PC-3 (cell line): ENCODE data around the gene GSTO2. TPM values are rescaled to one million over a fixed set of nuclear protein-coding genes. Genes with fewer than 3 reads are reported as not detected.

ENCODE experiments used
- ATAC-seq: fragments of 200-7000 bp; cut with Tn5 transposase; 2 replicates; pipeline ENCODE4 v1.9.1; 2020; ENCODE audit warnings: mild to moderate bottlenecking, moderate library complexity
- BruUV-seq: library from RNA; stranded (reverse); fragments of 400-500 nt; replicated peaks from 2 replicates; lab custom pipeline; 2021; lab: Mats Ljungman, UMichigan
- CTCF ChIA-PET: fragments of 300-600 bp; sonication (Branson Sonifier 250); formaldehyde crosslinking; loops from one replicate; lab custom pipeline; 2022; ENCODE audit warnings: antibody characterized with exemption; lab: Charles Lee
- POLR2A ChIA-PET: fragments of 300-600 bp; sonication (Branson Sonifier 250); formaldehyde crosslinking; loops from one replicate; lab custom pipeline; 2022; ENCODE audit warnings: antibody characterized with exemption; ENCODE audit not compliant: unreplicated experiment; lab: Charles Lee
- DNase-seq: peaks from one replicate; pipeline ENCODE4 v3.0.0-alpha.2; 2015
- H2AFZ ChIP-seq: fragments of 300-600 bp; sonication (generic); 2 replicates; pipeline ENCODE4 v1.6.0; 2016; ENCODE audit warnings: antibody characterized with exemption, low read length
- H3F3A ChIP-seq: fragments of 300-600 bp; sonication (generic); one replicate; pipeline ENCODE4 v1.6.0; 2017; ENCODE audit warnings: antibody characterized with exemption, low read length, control low read depth, mild to moderate bottlenecking; ENCODE audit not compliant: unreplicated experiment
- H3K27ac ChIP-seq: fragments of 300-600 bp; sonication (generic); 2 replicates; pipeline ENCODE4 v1.5.1; 2016; ENCODE audit warnings: mild to moderate bottlenecking, low read length
- H3K27me3 ChIP-seq: fragments of 300-600 bp; sonication (generic); 2 replicates; pipeline ENCODE4 v1.6.1; 2016; ENCODE audit warnings: low read length, mixed read lengths
- H3K36me3 ChIP-seq: fragments of 300-600 bp; sonication (generic); 2 replicates; pipeline ENCODE4 v1.6.1; 2016; ENCODE audit warnings: low read depth, mixed run types, low read length, mixed read lengths
- H3K4me1 ChIP-seq: fragments of 300-600 bp; sonication (generic); 2 replicates; pipeline ENCODE4 v1.5.1; 2016; ENCODE audit warnings: low read length; ENCODE audit not compliant: insufficient read depth
- H3K4me2 ChIP-seq: fragments of 300-600 bp; sonication (generic); 2 replicates; pipeline ENCODE4 v1.6.0; 2016; ENCODE audit warnings: low read length
- H3K4me3 ChIP-seq: fragments of 300-600 bp; sonication (generic); 2 replicates; pipeline ENCODE4 v1.5.1; 2016; ENCODE audit warnings: mild to moderate bottlenecking, low read length, mixed read lengths
- H3K79me2 ChIP-seq: fragments of 300-600 bp; sonication (generic); 2 replicates; pipeline ENCODE4 v1.6.1; 2017; ENCODE audit warnings: low read length, mixed read lengths
- H3K9ac ChIP-seq: fragments of 300-600 bp; sonication (generic); 2 replicates; pipeline ENCODE4 v1.6.0; 2016; ENCODE audit warnings: mild to moderate bottlenecking, low read length
- H3K9me2 ChIP-seq: fragments of 300-600 bp; sonication (generic); replicated peaks from 2 replicates; pipeline ENCODE4 v1.6.1; 2016; ENCODE audit warnings: mixed run types, low read length, mixed read lengths
- H3K9me3 ChIP-seq: fragments of 300-600 bp; sonication (generic); 2 replicates; pipeline ENCODE4 v1.6.1; 2016; ENCODE audit warnings: low read length, mixed read lengths
- H4K20me1 ChIP-seq: fragments of 300-600 bp; sonication (generic); 2 replicates; pipeline ENCODE4 v1.6.1; 2016; ENCODE audit warnings: low read length, mixed read lengths
- EZH2 ChIP-seq: fragments of 300-600 bp; sonication (generic); IDR thresholded peaks from one replicate; pipeline ENCODE4 v1.6.1; 2017; ENCODE audit warnings: antibody characterized with exemption, mild to moderate bottlenecking, low read length; ENCODE audit not compliant: unreplicated experiment
- EZH2phosphoT487 ChIP-seq: fragments of 300-600 bp; sonication (generic); IDR thresholded peaks from 2 replicates; pipeline ENCODE4 v1.6.1; 2018; ENCODE audit warnings: mild to moderate bottlenecking, antibody characterized with exemption, low read length, borderline replicate concordance
- intact Hi-C: fragments of 100-400 bp; cut with micrococcal nuclease; formaldehyde crosslinking; loops from 2 replicates; pipeline ENCODE4 v1.9.0; 2023
- total RNA-seq: library from RNA; depleted of rRNA; stranded (reverse); fragments of >200 nt; gene quantifications from 2 replicates; pipeline ENCODE4 v1.2.3, GENCODE V29; 2014
- TF ChIP-seq, protein P1 (sequence below): fragments of 300-600 bp; sonication (generic); conservative IDR thresholded peaks from 2 replicates; pipeline ENCODE4 v1.5.1; 2017; ENCODE audit warnings: antibody characterized with exemption, low read depth, mild to moderate bottlenecking, low read length

GSTO2 gene
- total RNA-seq, 1 experiment from 2014 or later, result 13.8 TPM

DNA sequence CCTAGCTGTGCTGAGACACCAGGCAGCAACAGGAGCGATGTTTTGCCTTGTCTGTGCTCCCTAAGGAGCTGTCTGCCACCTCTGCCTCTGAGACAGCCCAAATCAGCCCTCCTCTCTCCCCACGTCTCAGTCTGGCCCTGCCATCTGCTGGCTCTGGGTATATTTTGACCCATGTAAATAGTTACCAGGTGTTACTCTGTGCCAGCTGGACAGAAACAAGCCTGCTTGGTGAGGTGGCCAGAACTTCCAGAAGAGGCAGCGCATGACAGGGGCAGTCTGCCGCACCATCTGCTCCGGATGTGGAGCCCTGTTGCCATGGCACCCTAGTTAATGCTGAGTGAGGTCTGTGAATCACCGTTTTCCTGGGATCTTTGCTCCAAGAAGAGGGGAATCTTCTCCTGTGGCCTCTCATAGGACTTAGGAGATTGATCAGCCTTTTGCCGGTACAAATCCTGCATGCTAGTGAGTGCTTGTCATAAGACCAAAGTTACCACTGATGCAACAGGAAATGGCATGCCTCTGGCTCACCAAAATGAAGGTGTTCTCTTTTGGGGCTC lies 31.8 kb downstream of the GSTO2 start:
- Histone ChIP-seq H3F3A (no peaks in the 10 kb centered on the region), H3K27me3 (no peaks in the 10 kb centered on the region), H3K4me1 (peaks cover 29% of the 10 kb centered on the region), H3K9me3 (no peaks in the 10 kb centered on the region), H3K4me3 (no peak overlapping the region), H2AFZ (no peak overlapping the region), H3K27ac (peak overlapping the region; percentile 94), H3K79me2 (no peaks in the 10 kb centered on the region), H3K9ac (peak overlapping the region; percentile 88), H3K4me2 (peak overlapping the region; percentile 66), H4K20me1 (no peaks in the 10 kb centered on the region), H3K36me3 (no peaks in the 10 kb centered on the region), H3K9me2 (no peaks in the 10 kb centered on the region)
- DNase-seq, result peak; percentile 79
- ATAC-seq, result peak; percentile 82
- CTCF ChIA-PET, result interaction anchor here (0.5 to 1.1 kb wide), 2 partner anchors 26 to 271 kb away, joined by 4 to 10 read pairs; no protein-coding TSS in a partner anchor
- POLR2A ChIA-PET, result interaction anchor here (0.6 kb wide), 1 partner anchor 45 kb away, joined by 7 read pairs; no protein-coding TSS in a partner anchor
- TF ChIP-seq, protein P1, sequence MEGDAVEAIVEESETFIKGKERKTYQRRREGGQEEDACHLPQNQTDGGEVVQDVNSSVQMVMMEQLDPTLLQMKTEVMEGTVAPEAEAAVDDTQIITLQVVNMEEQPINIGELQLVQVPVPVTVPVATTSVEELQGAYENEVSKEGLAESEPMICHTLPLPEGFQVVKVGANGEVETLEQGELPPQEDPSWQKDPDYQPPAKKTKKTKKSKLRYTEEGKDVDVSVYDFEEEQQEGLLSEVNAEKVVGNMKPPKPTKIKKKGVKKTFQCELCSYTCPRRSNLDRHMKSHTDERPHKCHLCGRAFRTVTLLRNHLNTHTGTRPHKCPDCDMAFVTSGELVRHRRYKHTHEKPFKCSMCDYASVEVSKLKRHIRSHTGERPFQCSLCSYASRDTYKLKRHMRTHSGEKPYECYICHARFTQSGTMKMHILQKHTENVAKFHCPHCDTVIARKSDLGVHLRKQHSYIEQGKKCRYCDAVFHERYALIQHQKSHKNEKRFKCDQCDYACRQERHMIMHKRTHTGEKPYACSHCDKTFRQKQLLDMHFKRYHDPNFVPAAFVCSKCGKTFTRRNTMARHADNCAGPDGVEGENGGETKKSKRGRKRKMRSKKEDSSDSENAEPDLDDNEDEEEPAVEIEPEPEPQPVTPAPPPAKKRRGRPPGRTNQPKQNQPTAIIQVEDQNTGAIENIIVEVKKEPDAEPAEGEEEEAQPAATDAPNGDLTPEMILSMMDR, result peak; percentile 41; the same call in 1 of the 2 replicates
- no peak for TF ChIP-seq EZH2
- no peak for TF ChIP-seq EZH2phosphoT487
- intact Hi-C loops, result no loop called here
- no TSS peak for BruUV-seq

DNA sequence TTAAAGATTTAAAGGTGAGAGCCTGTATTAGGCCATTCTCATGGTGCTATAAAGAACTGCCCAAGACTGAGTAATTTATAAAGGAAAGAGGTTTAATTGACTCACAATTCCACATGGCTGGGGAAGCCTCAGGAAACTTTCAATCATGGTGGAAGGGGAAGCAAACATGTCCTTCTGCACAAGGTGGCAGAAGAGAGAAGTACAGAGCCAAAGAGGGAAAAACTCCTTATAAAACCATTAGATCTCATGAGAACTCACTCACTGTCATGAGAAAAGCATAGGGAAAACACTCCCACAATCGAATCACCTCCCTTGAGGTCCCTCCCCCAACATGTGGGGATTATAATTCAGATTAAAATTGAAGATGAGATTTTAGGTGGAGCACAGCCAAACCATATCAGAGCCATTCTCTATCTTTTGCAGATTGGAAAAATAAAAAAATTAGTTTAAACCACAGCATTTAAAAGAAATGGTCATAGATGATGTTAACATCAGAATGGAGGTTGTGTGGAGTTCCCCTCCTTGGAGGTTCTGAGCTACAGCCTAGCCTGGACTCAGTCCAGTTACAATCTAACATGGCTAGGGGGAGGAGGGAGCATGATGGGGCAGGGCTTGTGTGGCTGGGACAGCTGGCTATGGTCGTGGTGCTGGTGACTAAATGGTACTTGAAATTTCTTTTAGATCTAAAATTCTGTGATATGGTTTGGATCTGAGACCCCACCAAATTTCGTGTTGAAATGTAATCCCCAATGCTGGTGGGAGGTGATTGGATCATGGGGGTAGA lies 33.1 kb downstream of the GSTO2 start:
- H3K27ac ChIP-seq, result peak overlapping the region; percentile 94
- no peaks in the 10 kb centered on the region for H3K9me2 ChIP-seq
- ChIA-PET POLR2A (no interaction called here), CTCF (no interaction called here)
- no peak for DNase-seq
- no peaks in the 10 kb centered on the region for H3K9me3 ChIP-seq
- peaks cover 31% of the 10 kb centered on the region for H3K4me1 ChIP-seq
- no peak overlapping the region for H3K4me2 ChIP-seq
- no TSS peak for BruUV-seq
- no peaks in the 10 kb centered on the region for H3K27me3 ChIP-seq
- TF ChIP-seq, protein P1, result no peak
- TF ChIP-seq EZH2phosphoT487 (no peak), EZH2 (no peak)
- H4K20me1 ChIP-seq, result no peaks in the 10 kb centered on the region
- no peaks in the 10 kb centered on the region for H3K36me3 ChIP-seq
- H3F3A ChIP-seq, result no peaks in the 10 kb centered on the region
- ATAC-seq, result no peak
- no peaks in the 10 kb centered on the region for H3K79me2 ChIP-seq
- H3K9ac ChIP-seq, result no peak overlapping the region
- H3K4me3 ChIP-seq, result no peak overlapping the region
- no peak overlapping the region for H2AFZ ChIP-seq
- intact Hi-C loops, result no loop called here
